ENCODE data around the gene SPRED1. TPM values are rescaled to one million over a fixed set of nuclear protein-coding genes. Genes with fewer than 3 reads are reported as not detected.

SPRED1 gene
- total RNA-seq, 1 experiment from 2014 or later, result 28.1 TPM

DNA sequence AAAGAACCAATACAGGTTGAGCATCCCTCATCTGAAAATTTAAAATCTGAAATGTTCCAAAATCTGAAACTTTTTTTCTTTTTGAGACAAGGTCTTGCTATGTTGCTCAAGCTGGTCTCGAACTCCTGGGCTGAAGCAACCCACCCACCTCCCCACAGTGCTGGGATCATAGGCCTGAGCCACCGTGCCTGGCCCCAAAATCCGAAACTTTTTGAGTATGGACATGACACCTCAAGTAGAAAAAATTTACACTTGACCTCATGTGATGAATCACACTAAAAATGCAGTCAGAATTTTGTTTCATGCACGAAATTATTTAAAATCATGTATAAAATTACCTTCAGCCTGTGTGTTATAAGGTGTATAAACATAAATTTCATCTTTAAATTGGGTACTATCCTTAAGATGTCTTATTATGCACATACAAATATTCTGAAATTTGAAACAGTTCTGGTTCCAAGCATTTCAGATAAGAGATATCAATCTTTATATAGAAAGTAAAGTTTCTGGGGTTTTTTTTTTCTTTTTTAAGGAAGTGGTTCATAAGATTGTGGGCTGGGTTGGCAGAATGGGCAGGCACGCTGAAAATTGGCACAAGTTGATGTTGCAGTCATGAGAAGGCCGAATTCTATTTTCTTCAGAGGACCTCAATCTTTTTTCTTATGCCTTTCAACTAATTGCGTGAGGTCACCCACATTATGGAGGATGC is 72.5 kb downstream of the SPRED1 start:
- ChIA-PET CTCF (no interaction called here), POLR2A (interaction anchor here (0.9 kb wide), 1 partner anchor 30 kb away, joined by 3 read pairs; no protein-coding TSS in a partner anchor)
- TF ChIP-seq CTCF (IDR thresholded peaks at IDR 0.05; ENCODE audit: unreplicated experiment), result no peak
- Mint-ChIP-seq H3K4me1 (ENCODE audit: insufficient read depth, unreplicated experiment) (no peaks in the 10 kb centered on the region), H3K4me3 (ENCODE audit: unreplicated experiment) (no peak overlapping the region), H3K27ac (ENCODE audit: low read depth, unreplicated experiment) (no peak overlapping the region), H3K9me3 (ENCODE audit: unreplicated experiment) (no peaks in the 10 kb centered on the region), H3K36me3 (ENCODE audit: insufficient read depth, unreplicated experiment) (peaks cover 49% of the 10 kb centered on the region), H3K27me3 (ENCODE audit: insufficient read depth, unreplicated experiment) (no peaks in the 10 kb centered on the region)
- BruUV-seq (replicated peaks), result no TSS peak
- intact Hi-C loops (cut with micrococcal nuclease), result no loop called here
- no peak for DNase-seq (ENCODE audit: unreplicated experiment)

DNA sequence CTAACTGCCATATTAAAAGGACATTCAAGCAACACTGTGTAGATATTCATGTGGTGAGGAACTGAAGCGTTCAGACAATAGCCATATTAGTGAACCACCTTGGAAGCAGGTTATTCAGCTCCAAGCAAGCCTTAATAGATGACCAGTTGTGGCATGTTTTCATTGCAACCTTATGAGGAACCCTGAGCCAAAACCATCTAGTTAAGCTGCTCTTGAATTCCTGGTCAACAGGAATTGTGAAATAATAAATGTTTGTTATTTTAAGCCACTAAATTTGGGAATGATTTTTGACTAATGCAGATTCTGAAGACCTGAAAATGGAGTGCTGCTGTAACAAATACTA is 73.0 kb downstream of the SPRED1 start:
- ChIA-PET POLR2A (interaction anchor here (0.9 kb wide), 1 partner anchor 30 kb away, joined by 3 read pairs; no protein-coding TSS in a partner anchor), CTCF (interaction anchor here (0.5 to 1.4 kb wide), 2 partner anchors 10 to 330 kb away, joined by 3 to 4 read pairs; no protein-coding TSS in a partner anchor)
- intact Hi-C loops (cut with micrococcal nuclease), result no loop called here
- H3K9me3 Mint-ChIP-seq (ENCODE audit: unreplicated experiment), result no peaks in the 10 kb centered on the region
- no peaks in the 10 kb centered on the region for H3K27me3 Mint-ChIP-seq (ENCODE audit: insufficient read depth, unreplicated experiment)
- H3K4me3 Mint-ChIP-seq (ENCODE audit: unreplicated experiment), result no peak overlapping the region
- TF ChIP-seq CTCF (IDR thresholded peaks at IDR 0.05; ENCODE audit: unreplicated experiment), result no peak
- peaks cover 47% of the 10 kb centered on the region for H3K36me3 Mint-ChIP-seq (ENCODE audit: insufficient read depth, unreplicated experiment)
- H3K27ac Mint-ChIP-seq (ENCODE audit: low read depth, unreplicated experiment), result no peak overlapping the region
- no TSS peak for BruUV-seq (replicated peaks)
- no peaks in the 10 kb centered on the region for H3K4me1 Mint-ChIP-seq (ENCODE audit: insufficient read depth, unreplicated experiment)
- peak; percentile 2 for DNase-seq (ENCODE audit: unreplicated experiment)

DNA sequence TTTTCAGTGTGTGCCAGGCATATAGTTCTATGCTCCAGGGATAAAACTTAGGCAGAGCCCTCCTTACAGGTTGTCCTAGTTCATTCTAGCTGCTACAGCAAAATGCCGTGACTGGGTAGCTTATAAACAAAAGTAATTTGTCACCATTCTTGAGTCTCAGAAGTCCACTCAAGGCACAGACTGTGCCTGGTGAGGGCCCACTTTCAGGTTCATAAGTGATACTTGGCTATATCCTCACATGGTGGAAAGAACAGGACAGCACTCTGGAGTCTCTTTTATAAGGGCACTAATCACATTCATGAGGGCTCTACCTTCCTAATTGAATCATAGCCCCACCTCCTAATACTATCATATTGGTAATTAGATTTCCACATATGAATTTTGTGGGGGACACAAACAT is 80.1 kb downstream of the SPRED1 start:
- ChIA-PET CTCF (interaction anchor here (0.6 to 0.8 kb wide), 3 partner anchors 18 to 1139 kb away, joined by 3 read pairs; no protein-coding TSS in a partner anchor), POLR2A (interaction anchor here (0.7 kb wide), 1 partner anchor 15 kb away, joined by 4 read pairs; no protein-coding TSS in a partner anchor)
- DNase-seq (ENCODE audit: unreplicated experiment), result no peak
- TF ChIP-seq CTCF (IDR thresholded peaks at IDR 0.05; ENCODE audit: unreplicated experiment), result no peak
- intact Hi-C loops (cut with micrococcal nuclease), result no loop called here
- Mint-ChIP-seq H3K27ac (ENCODE audit: low read depth, unreplicated experiment) (no peak overlapping the region), H3K9me3 (ENCODE audit: unreplicated experiment) (no peaks in the 10 kb centered on the region), H3K36me3 (ENCODE audit: insufficient read depth, unreplicated experiment) (peaks cover 11% of the 10 kb centered on the region), H3K4me3 (ENCODE audit: unreplicated experiment) (no peak overlapping the region), H3K4me1 (ENCODE audit: insufficient read depth, unreplicated experiment) (no peaks in the 10 kb centered on the region), H3K27me3 (ENCODE audit: insufficient read depth, unreplicated experiment) (no peaks in the 10 kb centered on the region)
- BruUV-seq (replicated peaks), result no TSS peak

DNA sequence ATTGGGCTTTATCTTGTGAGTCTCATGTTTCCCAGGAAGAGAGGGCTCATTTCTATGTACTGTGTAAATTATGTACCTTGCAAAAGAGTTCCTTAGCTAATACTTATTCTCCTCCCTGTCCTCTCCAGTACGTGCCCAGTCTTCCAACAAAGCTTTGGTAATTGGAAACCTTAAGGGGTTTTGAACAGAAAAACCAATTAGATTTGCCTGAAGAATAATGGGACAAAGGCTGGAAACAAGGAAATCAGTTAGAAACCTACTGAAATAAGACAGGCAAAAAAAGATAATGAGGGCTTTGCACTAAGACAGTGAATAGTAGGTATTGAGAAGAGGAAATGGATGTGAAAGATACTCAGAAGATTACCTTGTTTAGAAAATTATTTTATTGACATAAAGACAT is 82.5 kb downstream of the SPRED1 start:
- Mint-ChIP-seq H3K4me1 (ENCODE audit: insufficient read depth, unreplicated experiment) (no peaks in the 10 kb centered on the region), H3K36me3 (ENCODE audit: insufficient read depth, unreplicated experiment) (no peaks in the 10 kb centered on the region), H3K9me3 (ENCODE audit: unreplicated experiment) (no peaks in the 10 kb centered on the region), H3K27ac (ENCODE audit: low read depth, unreplicated experiment) (no peak overlapping the region), H3K4me3 (ENCODE audit: unreplicated experiment) (no peak overlapping the region), H3K27me3 (ENCODE audit: insufficient read depth, unreplicated experiment) (no peaks in the 10 kb centered on the region)
- no TSS peak for BruUV-seq (replicated peaks)
- intact Hi-C loops (cut with micrococcal nuclease), result no loop called here
- ChIA-PET CTCF (interaction anchor here (0.7 to 1.0 kb wide), 3 partner anchors 9 to 82 kb away, joined by 3 to 6 read pairs (median 4); no protein-coding TSS in a partner anchor), POLR2A (no interaction called here)
- no peak for DNase-seq (ENCODE audit: unreplicated experiment)
- TF ChIP-seq CTCF (IDR thresholded peaks at IDR 0.05; ENCODE audit: unreplicated experiment), result no peak

Data from MCF 10A (cell line).